K562 (cell line): ENCODE results near the gene PI16. TPM values are rescaled to one million over a fixed set of nuclear protein-coding genes. Genes with fewer than 3 reads are reported as not detected.

Experiments
- NONO ChIP-seq, 2 experiments: fragments of 200-400 bp in 1 of 2; fragments of 450-650 bp in 1 of 2; formaldehyde crosslinking in 1 of 2; IDR thresholded peaks; 2 replicates each; pipeline ENCODE4 v1.6.1; 2017; ENCODE audit warnings: low read depth in 2 of 2, mild to moderate bottlenecking in 2 of 2, moderate library complexity in 2 of 2, low read length in 1 of 2
- POLR2G ChIP-seq: fragments of 200-400 bp; formaldehyde crosslinking; IDR thresholded peaks from 2 replicates; pipeline ENCODE4 v1.6.1; 2017; ENCODE audit warnings: low read depth, mild to moderate bottlenecking, antibody characterized with exemption, low read length, moderate library complexity
- RREB1 ChIP-seq: fragments of 250-450 bp; sonication (Bioruptor Pico); IDR thresholded peaks from 2 replicates; pipeline ENCODE4 v1.4.0; 2020
- SMAD2 ChIP-seq: fragments of 150-350 bp; IDR thresholded peaks from 2 replicates; pipeline ENCODE4 v1.6.1; 2014; ENCODE audit warnings: low read depth, mild to moderate bottlenecking, low read length
- polyA plus RNA-seq, 8 experiments: library from polyadenylated mRNA; depleted of rRNA in 4 of 8; stranded (reverse) in 5 of 8; unstranded in 3 of 8; fragments of >200 nt; fragmentation: Nextera tagmentation in 2 of 8; fragmentation: Illumina TruSeq in 1 of 8; extraction: Ambion mirVana in 2 of 8; extraction: Trizol in 1 of 8; gene quantifications; 2 replicates each; pipeline versions ENCODE4 v1.2.1 to v1.2.3, GENCODE V29; 2011 to 2014; ENCODE audit warnings: inconsistent platforms in 1 of 8, missing spikeins in 1 of 8
- total RNA-seq, 7 experiments: library from RNA; depleted of rRNA in 6 of 7; stranded (reverse); fragments of >200 nt in 6 of 7; fragmentation: Illumina TruSeq in 2 of 7; extraction: Trizol in 2 of 7; gene quantifications; 2 replicates each; pipeline versions ENCODE4 v1.2.1 to v1.2.3, GENCODE V29; 2011 to 2021; ENCODE audit warnings: low replicate concordance in 1 of 7

Gene PI16
- total and polyA plus RNA-seq, 9 of the 15 experiments (the other 6 are each of a cell fraction or from before 2014, with no cell fraction given): 0.06 to 0.18 TPM; not detected in 7

- TF ChIP-seq NONO (IDR thresholded peaks at IDR 0.05; ENCODE audit: low read depth in 2 of 2, low read length in 1 of 2): no peak
- TF ChIP-seq POLR2G: peak; percentile 57; the same call in 1 of the 2 replicates
- no peak for TF ChIP-seq RREB1
- no peak for TF ChIP-seq SMAD2
Observed at GRCh38 chr6:36980876-36981619, 26.5 kb downstream of the PI16 start (continued).
